Lung (tissue), 16 donors: ENCODE results near the gene NCAPH2. TPM values are rescaled to one million over a fixed set of nuclear protein-coding genes. Genes with fewer than 3 reads are reported as not detected.

Source experiments
- ATAC-seq: fragments of 200-7000 bp; cut with Tn5 transposase; one replicate; pipeline ENCODE4 v1.9.1; 2020; ENCODE audit warnings: moderate number of reproducible peaks; ENCODE audit not compliant: insufficient read depth, low FRiP score
- DNase-seq, 3 donors: peaks; one replicate each; pipeline ENCODE4 v3.0.0-alpha.2; 2013 to 2017
- H3K27ac ChIP-seq, 2 donors: one replicate each; pipeline ENCODE4 v1.5.1; 2013; ENCODE audit warnings: mild to moderate bottlenecking in 2 of 2, moderate library complexity in 2 of 2, control low read depth in 1 of 2, inconsistent platforms in 1 of 2, low read depth in 1 of 2, low read length in 1 of 2
- H3K27me3 ChIP-seq, 3 donors: one replicate each; pipeline ENCODE4 v1.5.1; 2013; ENCODE audit warnings: low read length in 2 of 3; ENCODE audit not compliant: control insufficient read depth in 3 of 3, insufficient read depth in 3 of 3
- H3K36me3 ChIP-seq, 4 donors: one replicate each; pipeline ENCODE4 v1.5.1; 2013; ENCODE audit warnings: low read length in 4 of 4, mild to moderate bottlenecking in 1 of 4, moderate library complexity in 1 of 4; ENCODE audit not compliant: control insufficient read depth in 4 of 4, insufficient read depth in 4 of 4
- H3K4me1 ChIP-seq, 5 donors: one replicate each; pipeline ENCODE4 v1.5.1; 2013; ENCODE audit warnings: low read length in 5 of 5, mild to moderate bottlenecking in 2 of 5, moderate library complexity in 1 of 5; ENCODE audit not compliant: control insufficient read depth in 5 of 5, insufficient read depth in 5 of 5
- H3K4me3 ChIP-seq: one replicate; pipeline ENCODE4 v1.5.1; 2013; ENCODE audit warnings: mild to moderate bottlenecking, control low read depth, moderate library complexity
- H3K9ac ChIP-seq, 2 donors: one replicate each; pipeline ENCODE4 v1.5.1; 2013; ENCODE audit warnings: low read length in 2 of 2, control low read depth in 1 of 2; ENCODE audit not compliant: insufficient read depth in 1 of 2
- H3K9me3 ChIP-seq, 4 donors: one replicate each; pipeline ENCODE4 v1.5.1; 2013; ENCODE audit warnings: low read length in 3 of 4, mild to moderate bottlenecking in 1 of 4, moderate library complexity in 1 of 4; ENCODE audit not compliant: control insufficient read depth in 4 of 4, insufficient read depth in 3 of 4
- CTCF ChIP-seq: IDR thresholded peaks from 2 replicates; pipeline ENCODE4 v1.5.1; 2012; ENCODE audit warnings: mild to moderate bottlenecking; ENCODE audit errors: control extremely low read depth, extremely low read depth
- WGBS, 2 donors: extraction: QIAGEN DNeasy Blood & Tissue Kit; methylation state at CpG; one replicate each; pipeline ENCODE4 v1.1.7; 2013; 5-methylcytosine and 5-hydroxymethylcytosine counted together
- long read RNA-seq, 5 donors: transcript quantifications; one replicate each; lab custom pipeline, GENCODE V29; 2026
- polyA plus RNA-seq, 2 donors: library from polyadenylated mRNA; stranded (reverse); fragments of 200-250 nt; gene quantifications; one replicate each; pipeline ENCODE4 v1.2.1, GENCODE V29; 2013
- total RNA-seq, 2 donors: library from RNA; depleted of rRNA in 1 of 2; stranded (reverse); fragments of >200 nt in 1 of 2; gene quantifications; one replicate each; pipeline ENCODE4 v1.2.1, GENCODE V29; 2014 to 2021
- donor health status: control.
- donor health status: control.
- donor health status: Bipolar disorder and iron deficiency.
- donor health status: healthy.
- donor health status: DM: yes; HTN: yes; CAD: no.

The NCAPH2 gene
- total RNA-seq (10 to 100 TPM; 30.2 to 56.3 TPM), polyA plus RNA-seq (10 to 100 TPM; 27.8 to 64.4 TPM)
- long read RNA-seq, donor 1, transcript NCAPH2-205 (20 exons, 2,037 nt), result major isoform, 8 of 8 reads
- long read RNA-seq, donor 1, partial matches to known transcripts, result 0 of 8 reads
- long read RNA-seq, donor 1, other reads (novel, unspliced or antisense), result 0 of 8 reads
- long read RNA-seq, donor 2, partial matches to known transcripts, result 10 of 15 reads
- long read RNA-seq, donor 2, other reads (novel, unspliced or antisense), result 0 of 15 reads
- long read RNA-seq, donor 3, partial matches to known transcripts, result 0 of 2 reads
- long read RNA-seq, donor 3, other reads (novel, unspliced or antisense), result 0 of 2 reads
- long read RNA-seq, donor 4, partial matches to known transcripts, result 0 of 3 reads
- long read RNA-seq, donor 4, other reads (novel, unspliced or antisense), result 0 of 3 reads
- long read RNA-seq, donor 5, transcript NCAPH2-205 (20 exons, 2,037 nt), result major isoform, 6 of 17 reads
- long read RNA-seq, donor 5, partial matches to known transcripts, result 6 of 17 reads
- long read RNA-seq, donor 5, other reads (novel, unspliced or antisense), result 0 of 17 reads

- H3K4me3 ChIP-seq, result peak within 1 kb of the TSS; percentile 90
- H3K4me1 ChIP-seq, result peaks cover 7 to 20% (median 15%) of the 10 kb centered on the region in 5 donors
- WGBS, 2 donors, result 1% methylated on average over 57 to 76 of the region's 76 CpGs
- H3K9ac ChIP-seq, result peak within 1 kb of the TSS; percentile 61 to 86
- peaks cover 0 to 32% (median 3%) of the 10 kb centered on the region in 4 donors for H3K36me3 ChIP-seq
- peak; percentile 73 for ATAC-seq
- no peak for TF ChIP-seq CTCF
- no peaks in the 10 kb centered on the region for H3K27me3 ChIP-seq
- H3K27ac ChIP-seq, result peak within 1 kb of the TSS; percentile 66 to 100
- peak in 2 of 3 donors; percentile 98 to 99 for DNase-seq
- H3K9me3 ChIP-seq, result no peaks in the 10 kb centered on the region
Measured at GRCh38 chr22:50507991-50508884, at the start of gene NCAPH2. TSS of gene NCAPH2 (plus strand) at chr22:50508224. CDS start at chr22:50508338, 114 bp downstream.

- no peaks in the 10 kb centered on the region for H3K27me3 ChIP-seq
- no peak overlapping the region for H3K9ac ChIP-seq
- H3K9me3 ChIP-seq, result peaks cover 0 to 2% (median 0%) of the 10 kb centered on the region in 4 donors
- ATAC-seq (no peak), DNase-seq (no peak)
- WGBS, 2 donors, result 93 to 96% methylated on average over 20 to 22 of the region's 22 CpGs
- no peak for TF ChIP-seq CTCF
- H3K4me1 ChIP-seq, result peaks cover 0 to 8% (median 0%) of the 10 kb centered on the region in 5 donors
- no peak overlapping the region for H3K4me3 ChIP-seq
- no peak overlapping the region for H3K27ac ChIP-seq
- peaks cover 8 to 97% (median 38%) of the 10 kb centered on the region in 4 donors for H3K36me3 ChIP-seq
Measured at GRCh38 chr22:50459016-50459415, 49.0 kb upstream of the NCAPH2 start.

- ATAC-seq, result no peak
Measured at GRCh38 chr22:50459496-50460140, 48.4 kb upstream of the NCAPH2 start.

More at GRCh38 chr22:50459496-50460140, 48.4 kb upstream of the NCAPH2 start:
- no peaks in the 10 kb centered on the region for H3K27me3 ChIP-seq
- H3K4me1 ChIP-seq, result peaks cover 0 to 8% (median 0%) of the 10 kb centered on the region in 5 donors
- H3K27ac ChIP-seq, result no peak overlapping the region
- TF ChIP-seq CTCF, result no peak
- peaks cover 0 to 2% (median 0%) of the 10 kb centered on the region in 4 donors for H3K9me3 ChIP-seq
- WGBS, 2 donors, result 96% methylated on average over 39 to 41 of the region's 41 CpGs
- H3K36me3 ChIP-seq, result peaks cover 9 to 97% (median 40%) of the 10 kb centered on the region in 4 donors
- no peak overlapping the region for H3K9ac ChIP-seq
- H3K4me3 ChIP-seq, result no peak overlapping the region
- DNase-seq, result no peak
